GM10248 (cell line): ENCODE measurements around the gene RRAGC.

ENCODE experiments used
- CTCF ChIA-PET: fragments of 300-600 bp; sonication (Branson Sonifier 250); formaldehyde crosslinking; extraction: SDS; loops from one replicate; lab custom pipeline; 2021; ENCODE audit warnings: antibody characterized with exemption; lab: Yijun Ruan, JAX
- POLR2A ChIA-PET: fragments of 350-650 bp; sonication (Branson Sonifier 250); formaldehyde crosslinking; extraction: SDS; loops from one replicate; lab custom pipeline; 2020; ENCODE audit warnings: antibody characterized with exemption; lab: Yijun Ruan, JAX
- DNase-seq: peaks from one replicate; pipeline ENCODE4 v3.0.0; 2012; ENCODE audit errors: extremely low spot score
- CTCF ChIP-seq: IDR thresholded peaks from 2 replicates; pipeline ENCODE4 v1.5.1; 2012; ENCODE audit warnings: mild to moderate bottlenecking, low read depth; ENCODE audit errors: extremely low read depth, missing control alignments, control extremely low read depth

Gene RRAGC

GRCh38 chr1:38892976-38893375 lies 33.4 kb upstream of the RRAGC start:
- no peak for DNase-seq
- CTCF ChIA-PET, result no interaction called here
- no peak for TF ChIP-seq CTCF
- POLR2A ChIA-PET, result no interaction called here

- TF ChIP-seq CTCF, result no peak
- POLR2A ChIA-PET, result no interaction called here
- DNase-seq, result no peak
- CTCF ChIA-PET, result no interaction called here
These were observed 32.2 kb upstream of the RRAGC start for GRCh38 chr1:38891753-38892152.

GRCh38 chr1:38889589-38889988 lies 30.0 kb upstream of the RRAGC start:
- no peak for DNase-seq
- no peak for TF ChIP-seq CTCF
- ChIA-PET POLR2A (no interaction called here), CTCF (interaction anchor here (1.3 kb wide), 1 partner anchor 9 kb away, joined by 3 read pairs; the partner anchor contains the start of gene GJA9)

- POLR2A ChIA-PET, result no interaction called here
- CTCF ChIA-PET, result interaction anchor here (1.2 to 1.3 kb wide), 2 partner anchors 8 to 75 kb away, joined by 3 read pairs; partner anchors contain the start of gene GJA9
- DNase-seq, result no peak
- no peak for TF ChIP-seq CTCF
These were observed 29.1 kb upstream of the RRAGC start for GRCh38 chr1:38888423-38889333.

- TF ChIP-seq CTCF, result no peak
- DNase-seq, result no peak
- POLR2A ChIA-PET, result no interaction called here
- CTCF ChIA-PET, result no interaction called here
These were observed 25.5 kb upstream of the RRAGC start for GRCh38 chr1:38885092-38885491.

GRCh38 chr1:38881487-38881886 lies 21.9 kb upstream of the RRAGC start, which contains the start of gene GJA9:
TSS of gene GJA9 (minus strand) at chr1:38881587. CDS start at chr1:38876098, 5,489 bp downstream.
- no peak for DNase-seq
- TF ChIP-seq CTCF, result no peak
- ChIA-PET POLR2A (no interaction called here), CTCF (interaction anchor here (0.8 to 1.0 kb wide), 3 partner anchors 8 to 121 kb away, joined by 3 read pairs; no protein-coding TSS in a partner anchor)
